Measurements from ENCODE around the gene DRD1.

Gene DRD1

GRCh38 chr5:175478008-175478383 is 34.0 kb upstream of the DRD1 start:
- DNase-seq (ENCODE audit: low read depth), result no peak
- TF ChIP-seq, protein P1, sequence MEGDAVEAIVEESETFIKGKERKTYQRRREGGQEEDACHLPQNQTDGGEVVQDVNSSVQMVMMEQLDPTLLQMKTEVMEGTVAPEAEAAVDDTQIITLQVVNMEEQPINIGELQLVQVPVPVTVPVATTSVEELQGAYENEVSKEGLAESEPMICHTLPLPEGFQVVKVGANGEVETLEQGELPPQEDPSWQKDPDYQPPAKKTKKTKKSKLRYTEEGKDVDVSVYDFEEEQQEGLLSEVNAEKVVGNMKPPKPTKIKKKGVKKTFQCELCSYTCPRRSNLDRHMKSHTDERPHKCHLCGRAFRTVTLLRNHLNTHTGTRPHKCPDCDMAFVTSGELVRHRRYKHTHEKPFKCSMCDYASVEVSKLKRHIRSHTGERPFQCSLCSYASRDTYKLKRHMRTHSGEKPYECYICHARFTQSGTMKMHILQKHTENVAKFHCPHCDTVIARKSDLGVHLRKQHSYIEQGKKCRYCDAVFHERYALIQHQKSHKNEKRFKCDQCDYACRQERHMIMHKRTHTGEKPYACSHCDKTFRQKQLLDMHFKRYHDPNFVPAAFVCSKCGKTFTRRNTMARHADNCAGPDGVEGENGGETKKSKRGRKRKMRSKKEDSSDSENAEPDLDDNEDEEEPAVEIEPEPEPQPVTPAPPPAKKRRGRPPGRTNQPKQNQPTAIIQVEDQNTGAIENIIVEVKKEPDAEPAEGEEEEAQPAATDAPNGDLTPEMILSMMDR (conservative IDR thresholded peaks at IDR 0.05; ENCODE audit: low read depth, low read length), result no peak
- H3K4me3 ChIP-seq (ENCODE audit: low read length), result peak overlapping the region; percentile 89

GRCh38 chr5:175477440-175477839 is 33.5 kb upstream of the DRD1 start:
- DNase-seq (ENCODE audit: low read depth), result no peak
- H3K4me3 ChIP-seq (ENCODE audit: low read length), result no peak overlapping the region
- TF ChIP-seq, protein P1 (conservative IDR thresholded peaks at IDR 0.05; ENCODE audit: low read depth, low read length), result no peak

DNA sequence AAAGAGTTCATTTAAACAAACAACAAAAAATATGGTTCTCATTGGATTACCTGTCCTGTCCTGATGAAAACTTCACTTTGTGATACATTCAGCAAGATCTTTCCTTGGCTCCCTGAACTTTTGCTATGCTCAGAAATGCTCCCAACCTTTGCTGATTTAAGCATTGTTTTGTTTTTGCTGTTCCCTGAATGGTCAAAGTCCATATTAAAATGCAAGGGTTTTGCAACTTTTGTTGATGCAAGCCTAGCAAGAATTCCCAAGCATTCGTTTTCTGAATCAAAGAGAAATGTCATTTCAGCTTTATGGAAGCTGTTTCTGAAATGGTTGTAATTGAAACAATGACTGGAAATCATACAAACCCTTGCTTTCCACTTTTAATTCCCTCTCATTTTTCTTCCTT is 31.3 kb upstream of the DRD1 start:
- H3K4me3 ChIP-seq (ENCODE audit: low read length), result no peak overlapping the region
- TF ChIP-seq, protein P1 (conservative IDR thresholded peaks at IDR 0.05; ENCODE audit: low read depth, low read length), result no peak
- no peak for DNase-seq (ENCODE audit: low read depth)

DNA sequence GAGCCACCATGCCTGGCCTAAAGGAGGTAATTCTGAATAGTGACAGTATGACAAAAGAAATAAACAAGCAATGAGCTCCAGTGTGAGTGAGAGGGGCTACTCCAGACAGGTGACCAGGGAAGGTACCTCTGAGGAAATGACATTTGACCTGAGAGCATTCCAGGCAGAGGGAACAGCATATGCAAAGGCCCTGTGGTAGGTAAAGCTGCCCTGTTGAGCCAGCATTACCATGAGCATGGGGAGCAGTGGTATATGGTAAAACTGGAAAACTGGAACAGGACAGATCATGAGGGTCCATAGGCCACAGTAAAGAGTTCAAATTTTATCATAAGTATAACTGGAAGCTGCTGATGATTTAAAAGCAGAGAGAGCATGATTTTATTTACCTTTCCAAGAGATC is 28.4 kb upstream of the DRD1 start:
- no peak overlapping the region for H3K4me3 ChIP-seq (ENCODE audit: low read length)
- TF ChIP-seq, protein P1 (conservative IDR thresholded peaks at IDR 0.05; ENCODE audit: low read depth, low read length), result no peak
- DNase-seq (ENCODE audit: low read depth), result no peak

GRCh38 chr5:175471628-175472027 is 27.6 kb upstream of the DRD1 start:
- TF ChIP-seq, protein P1 (conservative IDR thresholded peaks at IDR 0.05; ENCODE audit: low read depth, low read length), result no peak
- DNase-seq (ENCODE audit: low read depth), result no peak
- no peak overlapping the region for H3K4me3 ChIP-seq (ENCODE audit: low read length)

GRCh38 chr5:175471196-175471595 is 27.2 kb upstream of the DRD1 start:
- no peak overlapping the region for H3K4me3 ChIP-seq (ENCODE audit: low read length)
- TF ChIP-seq, protein P1 (conservative IDR thresholded peaks at IDR 0.05; ENCODE audit: low read depth, low read length), result no peak
- DNase-seq (ENCODE audit: low read depth), result no peak

DNA sequence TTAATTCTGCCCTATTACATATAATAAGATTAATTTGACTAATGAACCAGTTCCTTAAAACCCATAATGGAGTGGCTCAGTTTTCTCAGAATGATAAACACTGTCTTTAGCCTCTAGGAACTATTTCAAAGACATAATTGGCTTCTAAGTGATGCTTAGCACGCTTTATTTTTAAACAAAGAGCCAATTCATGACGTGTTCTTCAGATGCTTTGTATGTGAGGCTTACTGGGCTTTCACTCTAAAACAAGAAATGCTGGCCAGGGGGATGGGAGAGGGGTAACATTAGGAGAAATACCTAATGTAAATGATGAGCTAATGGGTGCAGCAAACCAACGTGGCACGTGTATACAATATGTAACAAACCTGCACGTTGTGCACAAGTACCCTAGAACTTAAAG is 26.8 kb upstream of the DRD1 start:
- H3K4me3 ChIP-seq (ENCODE audit: low read length), result no peak overlapping the region
- no peak for DNase-seq (ENCODE audit: low read depth)
- TF ChIP-seq, protein P1 (conservative IDR thresholded peaks at IDR 0.05; ENCODE audit: low read depth, low read length), result no peak
